Neural progenitor cell (in vitro differentiated cells): ENCODE results near the gene AFF2.

ENCODE experiments used
- EZH2 ChIP-seq: fragments of 200-600 bp; sonication (generic); IDR thresholded peaks from 2 replicates; pipeline ENCODE4 v1.6.1; 2017; ENCODE audit warnings: antibody characterized with exemption, mild to moderate bottlenecking, moderate library complexity
- EZH2phosphoT487 ChIP-seq: fragments of 200-600 bp; sonication (generic); IDR thresholded peaks from 2 replicates; pipeline ENCODE4 v1.6.1; 2017; ENCODE audit warnings: antibody characterized with exemption
- TF ChIP-seq, protein P1 (sequence below): fragments of 200-600 bp; sonication (generic); IDR thresholded peaks from 2 replicates; pipeline ENCODE4 v1.5.1; 2017; ENCODE audit warnings: antibody characterized with exemption, mild to moderate bottlenecking

DNA sequence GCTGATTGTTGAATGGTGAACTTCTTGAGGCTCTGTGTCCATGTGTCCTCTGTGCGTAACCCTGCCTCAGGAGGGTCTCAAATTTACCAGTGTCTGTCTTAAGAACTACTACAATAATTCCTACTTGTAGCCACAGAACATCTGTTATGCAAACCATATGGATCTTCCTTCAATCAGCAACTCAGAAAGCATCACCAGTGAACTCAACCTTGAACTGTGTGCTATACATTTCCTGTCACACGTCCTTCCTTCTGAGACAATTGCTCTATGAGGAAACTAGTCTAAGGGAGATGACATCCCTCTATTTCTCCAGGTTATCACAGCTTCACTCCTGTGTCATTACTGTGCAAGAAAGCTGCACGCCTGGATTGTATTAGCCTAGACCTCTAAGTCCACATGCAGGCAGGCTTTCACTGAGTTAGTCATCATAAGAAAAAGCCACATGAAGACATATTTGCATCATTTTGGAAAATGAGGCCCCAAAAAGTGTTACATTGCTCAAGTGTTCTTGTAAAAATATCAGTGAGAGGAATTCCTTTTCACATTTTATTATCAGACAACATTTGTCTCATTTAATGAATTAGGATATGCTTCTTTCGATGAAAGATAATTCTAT lies 157.8 kb downstream of the AFF2 start:
- TF ChIP-seq, protein P1, sequence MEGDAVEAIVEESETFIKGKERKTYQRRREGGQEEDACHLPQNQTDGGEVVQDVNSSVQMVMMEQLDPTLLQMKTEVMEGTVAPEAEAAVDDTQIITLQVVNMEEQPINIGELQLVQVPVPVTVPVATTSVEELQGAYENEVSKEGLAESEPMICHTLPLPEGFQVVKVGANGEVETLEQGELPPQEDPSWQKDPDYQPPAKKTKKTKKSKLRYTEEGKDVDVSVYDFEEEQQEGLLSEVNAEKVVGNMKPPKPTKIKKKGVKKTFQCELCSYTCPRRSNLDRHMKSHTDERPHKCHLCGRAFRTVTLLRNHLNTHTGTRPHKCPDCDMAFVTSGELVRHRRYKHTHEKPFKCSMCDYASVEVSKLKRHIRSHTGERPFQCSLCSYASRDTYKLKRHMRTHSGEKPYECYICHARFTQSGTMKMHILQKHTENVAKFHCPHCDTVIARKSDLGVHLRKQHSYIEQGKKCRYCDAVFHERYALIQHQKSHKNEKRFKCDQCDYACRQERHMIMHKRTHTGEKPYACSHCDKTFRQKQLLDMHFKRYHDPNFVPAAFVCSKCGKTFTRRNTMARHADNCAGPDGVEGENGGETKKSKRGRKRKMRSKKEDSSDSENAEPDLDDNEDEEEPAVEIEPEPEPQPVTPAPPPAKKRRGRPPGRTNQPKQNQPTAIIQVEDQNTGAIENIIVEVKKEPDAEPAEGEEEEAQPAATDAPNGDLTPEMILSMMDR: no peak
- no peak for TF ChIP-seq EZH2phosphoT487
- TF ChIP-seq EZH2: no peak
